ENCODE measurements around the gene PPFIA1.

The PPFIA1 gene

DNA sequence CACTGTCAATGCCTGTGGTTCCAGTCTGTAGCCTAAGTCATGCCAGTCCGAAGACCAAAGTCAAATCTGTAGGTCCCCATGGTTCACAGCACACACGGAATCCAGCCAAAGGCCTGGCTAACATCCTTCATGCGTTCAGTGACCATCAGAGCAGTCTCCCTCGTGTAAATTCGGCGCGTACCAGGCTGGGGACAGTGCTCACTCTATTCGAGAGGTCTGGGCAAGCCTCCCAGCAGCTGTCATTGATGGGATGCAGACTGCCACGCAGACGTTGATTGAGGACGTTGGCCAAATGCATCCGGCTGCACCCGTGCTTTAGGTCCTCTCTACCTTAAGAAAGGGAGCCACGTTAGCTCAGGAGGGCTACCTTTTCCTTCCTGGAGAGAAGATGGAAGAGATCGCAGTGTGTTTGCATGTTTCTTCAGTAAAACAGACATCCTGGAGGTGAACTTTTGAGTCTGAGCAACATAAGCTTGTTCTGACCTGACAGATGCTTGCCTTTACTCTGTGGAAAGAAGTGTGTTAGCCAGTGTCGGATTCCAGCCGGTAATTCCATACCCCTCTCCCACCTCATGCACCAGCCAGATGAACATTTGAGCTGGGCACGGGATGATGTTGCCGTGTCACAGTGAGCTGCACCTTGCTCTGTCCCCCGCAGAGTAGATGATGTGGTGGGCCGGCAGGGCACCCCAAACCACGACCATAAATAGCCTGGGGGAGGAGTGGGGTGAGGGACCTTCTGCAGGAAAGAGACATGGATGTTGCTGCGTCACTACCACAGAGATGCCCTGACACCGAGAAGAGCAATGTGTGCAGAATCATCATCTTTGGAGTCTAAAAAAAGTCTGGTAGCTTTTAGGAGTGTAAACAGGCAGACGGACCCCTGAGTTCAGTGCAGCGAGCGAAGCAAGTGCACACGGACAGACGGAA, 140.1 kb downstream of the PPFIA1 start:
- Histone ChIP-seq H4K20me1 (ENCODE audit: insufficient read depth, low read length) (peaks cover 9% of the 10 kb centered on the region), H3K9ac (ENCODE audit: low read length) (no peak overlapping the region), H3K4me3 (ENCODE audit: low read length) (no peak overlapping the region), H3K4me1 (ENCODE audit: low read length) (no peaks in the 10 kb centered on the region), H3K27ac (ENCODE audit: low read length) (no peak overlapping the region), H2AFZ (ENCODE audit: low read depth, low read length) (no peak overlapping the region), H3K79me2 (ENCODE audit: low read length) (no peaks in the 10 kb centered on the region), H3K4me2 (ENCODE audit: low read length) (no peak overlapping the region), H3K36me3 (replicated peaks; ENCODE audit: low read depth, low read length) (peaks cover 57% of the 10 kb centered on the region), H3K27me3 (ENCODE audit: low read depth, low read length) (no peaks in the 10 kb centered on the region), H3K9me3 (ENCODE audit: insufficient read depth, low read length) (no peaks in the 10 kb centered on the region)
- TF ChIP-seq EZH2phosphoT487 (IDR thresholded peaks at IDR 0.05; ENCODE audit: low read depth): no peak
- TF ChIP-seq, protein P1, sequence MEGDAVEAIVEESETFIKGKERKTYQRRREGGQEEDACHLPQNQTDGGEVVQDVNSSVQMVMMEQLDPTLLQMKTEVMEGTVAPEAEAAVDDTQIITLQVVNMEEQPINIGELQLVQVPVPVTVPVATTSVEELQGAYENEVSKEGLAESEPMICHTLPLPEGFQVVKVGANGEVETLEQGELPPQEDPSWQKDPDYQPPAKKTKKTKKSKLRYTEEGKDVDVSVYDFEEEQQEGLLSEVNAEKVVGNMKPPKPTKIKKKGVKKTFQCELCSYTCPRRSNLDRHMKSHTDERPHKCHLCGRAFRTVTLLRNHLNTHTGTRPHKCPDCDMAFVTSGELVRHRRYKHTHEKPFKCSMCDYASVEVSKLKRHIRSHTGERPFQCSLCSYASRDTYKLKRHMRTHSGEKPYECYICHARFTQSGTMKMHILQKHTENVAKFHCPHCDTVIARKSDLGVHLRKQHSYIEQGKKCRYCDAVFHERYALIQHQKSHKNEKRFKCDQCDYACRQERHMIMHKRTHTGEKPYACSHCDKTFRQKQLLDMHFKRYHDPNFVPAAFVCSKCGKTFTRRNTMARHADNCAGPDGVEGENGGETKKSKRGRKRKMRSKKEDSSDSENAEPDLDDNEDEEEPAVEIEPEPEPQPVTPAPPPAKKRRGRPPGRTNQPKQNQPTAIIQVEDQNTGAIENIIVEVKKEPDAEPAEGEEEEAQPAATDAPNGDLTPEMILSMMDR (IDR thresholded peaks at IDR 0.05; ENCODE audit: low read depth, low read length): no peak

DNA sequence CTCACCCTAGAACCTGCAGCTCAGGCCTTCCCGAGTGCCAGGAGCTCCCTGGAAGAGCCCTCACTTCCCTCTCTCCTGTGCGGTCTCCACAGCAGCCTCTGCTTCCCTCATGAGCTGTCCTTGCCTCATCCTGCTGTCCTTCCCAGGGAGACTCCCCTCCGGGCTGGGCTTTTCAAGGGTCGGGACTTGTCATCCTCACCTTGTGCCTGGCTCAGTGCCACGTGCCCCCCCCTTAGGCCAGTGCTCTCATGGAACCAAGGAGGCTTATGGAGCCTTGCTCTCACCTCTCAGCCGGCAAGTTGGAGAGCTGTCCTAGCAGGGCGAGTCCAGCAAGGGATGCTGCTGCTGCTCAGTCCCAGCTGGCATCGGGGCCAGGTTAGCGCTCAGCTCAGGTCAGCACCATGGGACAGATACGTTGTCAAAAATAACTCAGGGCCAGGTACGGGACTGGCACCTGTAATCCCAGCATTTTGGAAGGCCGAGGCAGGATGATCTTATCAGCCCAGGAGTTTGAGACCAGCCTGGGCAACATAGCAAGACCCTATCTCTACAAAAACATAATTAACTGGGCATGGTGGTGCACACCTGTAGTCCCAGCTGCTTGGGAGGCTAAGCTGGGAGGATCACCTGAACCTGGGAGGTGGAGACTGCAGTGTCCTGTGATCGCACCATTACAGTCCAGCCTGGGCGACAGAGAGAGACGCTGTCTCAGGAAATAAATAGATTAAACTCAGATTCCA, 141.4 kb downstream of the PPFIA1 start:
- Histone ChIP-seq H3K79me2 (ENCODE audit: low read length) (no peaks in the 10 kb centered on the region), H3K27me3 (ENCODE audit: low read depth, low read length) (no peaks in the 10 kb centered on the region), H2AFZ (ENCODE audit: low read depth, low read length) (no peak overlapping the region), H3K9ac (ENCODE audit: low read length) (no peak overlapping the region), H3K27ac (ENCODE audit: low read length) (no peak overlapping the region), H3K4me1 (ENCODE audit: low read length) (no peaks in the 10 kb centered on the region), H3K4me3 (ENCODE audit: low read length) (no peak overlapping the region), H3K36me3 (replicated peaks; ENCODE audit: low read depth, low read length) (peaks cover 61% of the 10 kb centered on the region), H3K9me3 (ENCODE audit: insufficient read depth, low read length) (no peaks in the 10 kb centered on the region), H4K20me1 (ENCODE audit: insufficient read depth, low read length) (peaks cover 8% of the 10 kb centered on the region), H3K4me2 (ENCODE audit: low read length) (no peak overlapping the region)
- no peak for TF ChIP-seq EZH2phosphoT487 (IDR thresholded peaks at IDR 0.05; ENCODE audit: low read depth)
- TF ChIP-seq, protein P1 (IDR thresholded peaks at IDR 0.05; ENCODE audit: low read depth, low read length): no peak

GRCh38 chr11:70413151-70413550, 142.7 kb downstream of the PPFIA1 start:
- Histone ChIP-seq H3K4me3 (ENCODE audit: low read length) (no peak overlapping the region), H4K20me1 (ENCODE audit: insufficient read depth, low read length) (peaks cover 8% of the 10 kb centered on the region), H3K79me2 (ENCODE audit: low read length) (no peaks in the 10 kb centered on the region), H3K27me3 (ENCODE audit: low read depth, low read length) (no peaks in the 10 kb centered on the region), H3K9me3 (ENCODE audit: insufficient read depth, low read length) (no peaks in the 10 kb centered on the region), H3K9ac (ENCODE audit: low read length) (no peak overlapping the region), H2AFZ (ENCODE audit: low read depth, low read length) (no peak overlapping the region), H3K36me3 (replicated peaks; ENCODE audit: low read depth, low read length) (peaks cover 56% of the 10 kb centered on the region), H3K4me1 (ENCODE audit: low read length) (no peaks in the 10 kb centered on the region), H3K4me2 (ENCODE audit: low read length) (no peak overlapping the region), H3K27ac (ENCODE audit: low read length) (no peak overlapping the region)
- TF ChIP-seq, protein P1 (IDR thresholded peaks at IDR 0.05; ENCODE audit: low read depth, low read length): no peak
- no peak for TF ChIP-seq EZH2phosphoT487 (IDR thresholded peaks at IDR 0.05; ENCODE audit: low read depth)
